Tibial artery (tissue), 4 donors: ENCODE results near the gene PKP3.
"Not testable (repeated sequence)": the region's sequence is repeated elsewhere in the genome, so short reads cannot be mapped to it uniquely, and the experiment has no call there.

ENCODE experiments used
- DNase-seq, 2 donors: peaks; one replicate each; pipeline ENCODE4 v3.0.0-alpha.2; 2019
- H3K27ac ChIP-seq, 2 donors: fragments of 200-600 bp; sonication (generic) in 1 of 2; 1 replicate in 1 of 2; 2 replicates in 1 of 2; pipeline ENCODE4 v1.5.1; 2018 to 2019; ENCODE audit warnings: mild to moderate bottlenecking in 1 of 2
- H3K27me3 ChIP-seq, 2 donors: fragments of 200-600 bp; sonication (generic) in 1 of 2; one replicate each; pipeline versions ENCODE4 v1.5.1 to v1.6.0; 2016 to 2019
- H3K36me3 ChIP-seq, 3 donors: fragments of 200-600 bp; sonication (generic) in 2 of 3; one replicate each; pipeline ENCODE4 v1.5.1; 2016 to 2019; ENCODE audit warnings: mild to moderate bottlenecking in 2 of 3
- H3K4me1 ChIP-seq, 4 donors: fragments of 200-600 bp; sonication (generic) in 2 of 4; 1 replicate in 3 of 4; 2 replicates in 1 of 4; pipeline ENCODE4 v1.5.1; 2016 to 2019
- H3K4me3 ChIP-seq, 2 donors: fragments of 200-600 bp; sonication (generic) in 1 of 2; 1 replicate in 1 of 2; 2 replicates in 1 of 2; pipeline ENCODE4 v1.5.1; 2018 to 2019; ENCODE audit warnings: mild to moderate bottlenecking in 2 of 2
- H3K9me3 ChIP-seq, 3 donors: fragments of 200-600 bp; sonication (generic) in 1 of 3; one replicate each; pipeline ENCODE4 v1.5.1; 2016 to 2019
- intact Hi-C: fragments of 100-400 bp; cut with DNase I; formaldehyde crosslinking; loops from one replicate; pipeline ENCODE4 v1.15.0; 2023; ENCODE audit warnings: low total_unique reads
- TF ChIP-seq, protein P1 (sequence below), 2 experiments: fragments of 200-600 bp in 1 of 2; fragments of 450-650 bp in 1 of 2; IDR thresholded peaks; one replicate each; pipeline ENCODE4 v1.5.1; 2017 to 2019; ENCODE audit warnings: antibody characterized with exemption in 2 of 2, mild to moderate bottlenecking in 1 of 2, moderate library complexity in 1 of 2

PKP3 gene

DNA sequence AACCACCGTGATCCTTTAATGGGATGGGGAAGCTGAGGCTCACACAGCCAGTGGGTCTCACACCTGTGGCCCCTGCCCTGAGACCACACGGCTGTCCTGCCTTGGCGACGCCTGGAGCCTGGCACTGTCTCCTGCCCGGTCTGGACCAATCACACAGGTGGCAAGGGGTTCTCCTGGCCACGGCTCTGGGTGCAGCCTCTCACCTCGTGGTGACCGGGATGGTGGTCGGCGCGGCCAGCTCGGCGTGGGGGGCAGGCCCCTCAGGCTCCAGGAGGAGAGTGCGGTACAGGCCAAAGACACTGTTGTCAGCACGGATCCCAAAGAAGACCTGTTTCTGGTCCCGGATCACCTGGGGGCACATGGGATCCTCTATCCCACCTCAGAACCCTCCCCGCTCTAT lies 39.1 kb downstream of the PKP3 start:
- intact Hi-C loops, result no loop called here

DNA sequence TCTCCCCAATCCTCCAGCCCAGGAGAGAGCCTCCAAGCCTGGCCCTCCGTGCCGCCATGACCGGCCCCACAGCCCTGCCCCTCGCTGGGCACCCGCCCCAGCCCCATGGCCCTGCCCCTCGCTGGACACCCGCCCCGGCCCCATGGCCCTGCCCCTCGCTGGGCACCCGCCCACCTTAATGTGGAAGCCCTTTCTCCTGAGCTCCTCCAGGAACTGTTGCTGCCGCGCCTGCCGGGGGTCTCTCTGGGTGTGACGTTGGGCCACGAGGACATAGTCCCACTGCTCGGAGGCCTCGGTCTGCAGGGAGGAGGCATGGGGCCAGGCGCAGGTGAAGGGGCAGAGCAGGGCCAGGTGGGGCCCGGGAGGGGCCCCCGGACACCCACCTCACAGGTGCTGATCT lies 39.6 kb downstream of the PKP3 start:
- no peak overlapping the region for H3K27ac ChIP-seq
- H3K9me3 ChIP-seq, result no peaks in the 10 kb centered on the region
- TF ChIP-seq, protein P1, sequence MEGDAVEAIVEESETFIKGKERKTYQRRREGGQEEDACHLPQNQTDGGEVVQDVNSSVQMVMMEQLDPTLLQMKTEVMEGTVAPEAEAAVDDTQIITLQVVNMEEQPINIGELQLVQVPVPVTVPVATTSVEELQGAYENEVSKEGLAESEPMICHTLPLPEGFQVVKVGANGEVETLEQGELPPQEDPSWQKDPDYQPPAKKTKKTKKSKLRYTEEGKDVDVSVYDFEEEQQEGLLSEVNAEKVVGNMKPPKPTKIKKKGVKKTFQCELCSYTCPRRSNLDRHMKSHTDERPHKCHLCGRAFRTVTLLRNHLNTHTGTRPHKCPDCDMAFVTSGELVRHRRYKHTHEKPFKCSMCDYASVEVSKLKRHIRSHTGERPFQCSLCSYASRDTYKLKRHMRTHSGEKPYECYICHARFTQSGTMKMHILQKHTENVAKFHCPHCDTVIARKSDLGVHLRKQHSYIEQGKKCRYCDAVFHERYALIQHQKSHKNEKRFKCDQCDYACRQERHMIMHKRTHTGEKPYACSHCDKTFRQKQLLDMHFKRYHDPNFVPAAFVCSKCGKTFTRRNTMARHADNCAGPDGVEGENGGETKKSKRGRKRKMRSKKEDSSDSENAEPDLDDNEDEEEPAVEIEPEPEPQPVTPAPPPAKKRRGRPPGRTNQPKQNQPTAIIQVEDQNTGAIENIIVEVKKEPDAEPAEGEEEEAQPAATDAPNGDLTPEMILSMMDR (IDR thresholded peaks at IDR 0.05), result no peak
- H3K4me3 ChIP-seq, result no peak overlapping the region
- no peaks in the 10 kb centered on the region for H3K36me3 ChIP-seq
- H3K27me3 ChIP-seq, result peaks cover 0 to 47% of the 10 kb centered on the region in 2 donors
- no peaks in the 10 kb centered on the region for H3K4me1 ChIP-seq
- intact Hi-C loops, result no loop called here
- DNase-seq, result no peak

More for the DNA sequence above, 39.1 kb downstream of the PKP3 start:
- peaks cover 0 to 42% of the 10 kb centered on the region in 2 donors for H3K27me3 ChIP-seq
- H3K36me3 ChIP-seq, result no peaks in the 10 kb centered on the region
- no peak for DNase-seq
- TF ChIP-seq, protein P1 (IDR thresholded peaks at IDR 0.05), result no peak
- H3K9me3 ChIP-seq, result no peaks in the 10 kb centered on the region
- H3K4me3 ChIP-seq, result no peak overlapping the region
- H3K4me1 ChIP-seq, result no peaks in the 10 kb centered on the region
- no peak overlapping the region for H3K27ac ChIP-seq

DNA sequence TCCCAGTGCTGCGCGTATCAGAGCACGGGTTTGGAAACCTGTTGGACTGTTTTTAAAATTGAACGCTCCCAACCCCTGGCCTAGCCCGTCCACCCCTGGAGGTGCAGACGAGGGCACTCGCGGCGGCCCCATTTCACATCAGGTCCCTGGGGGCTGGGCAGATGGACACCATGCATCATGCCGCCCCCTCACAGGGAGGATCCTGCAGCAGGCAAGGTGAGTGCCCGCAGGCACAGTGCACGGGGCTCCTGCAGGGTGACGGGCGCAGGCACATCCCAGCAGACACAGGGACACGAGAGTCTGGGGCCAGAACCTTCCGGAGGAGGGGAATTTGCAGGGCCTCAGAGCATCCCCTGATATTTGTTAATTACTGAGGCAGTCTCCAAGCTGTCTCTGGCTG lies 40.5 kb downstream of the PKP3 start:
- Histone ChIP-seq H3K27ac (no peak overlapping the region), H3K9me3 (no peaks in the 10 kb centered on the region), H3K4me3 (no peak overlapping the region), H3K36me3 (no peaks in the 10 kb centered on the region), H3K27me3 (peaks cover 0 to 55% of the 10 kb centered on the region in 2 donors), H3K4me1 (no peaks in the 10 kb centered on the region)
- TF ChIP-seq, protein P1 (IDR thresholded peaks at IDR 0.05), result no peak
- intact Hi-C loops, result no loop called here
- DNase-seq, result no peak

DNA sequence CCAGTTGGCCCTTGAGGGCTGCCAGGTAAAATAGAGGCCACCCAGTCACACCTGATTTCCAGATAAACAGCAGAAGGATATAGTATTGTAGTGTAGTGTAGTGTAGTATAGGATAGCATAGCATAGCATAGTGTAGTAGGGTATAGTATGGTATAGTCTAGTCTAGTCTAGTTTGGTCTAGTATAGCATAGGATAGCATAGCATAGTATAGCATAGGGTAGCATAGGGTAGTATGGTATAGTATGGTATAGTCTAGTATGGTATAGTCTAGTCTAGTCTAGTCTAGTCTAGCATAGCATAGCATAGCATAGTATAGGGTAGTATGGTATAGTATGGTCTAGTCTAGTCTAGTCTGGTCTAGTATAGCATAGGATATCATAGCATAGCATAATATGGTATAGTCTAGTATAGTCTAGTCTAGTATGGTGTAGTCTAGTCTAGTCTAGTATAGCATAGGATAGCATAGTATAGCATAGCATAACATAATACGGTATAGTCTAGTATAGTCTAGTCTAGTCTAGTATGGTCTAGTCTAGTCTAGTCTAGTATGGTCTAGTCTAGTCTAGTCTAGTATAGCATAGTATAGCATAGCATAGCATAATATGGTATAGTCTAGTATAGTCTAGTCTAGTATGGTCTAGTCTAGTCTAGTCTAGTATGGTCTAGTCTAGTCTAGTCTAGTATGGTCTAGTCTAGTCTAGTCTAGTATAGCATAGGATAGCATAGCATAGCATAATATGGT lies 41.2 kb downstream of the PKP3 start:
- H3K27ac ChIP-seq, intact Hi-C loops, H3K4me1 ChIP-seq, H3K4me3 ChIP-seq, H3K36me3 ChIP-seq, H3K9me3 ChIP-seq, DNase-seq: not testable (repeated sequence)
- H3K27me3 ChIP-seq, result peaks cover 0 to 62% of the 10 kb centered on the region in 2 donors

DNA sequence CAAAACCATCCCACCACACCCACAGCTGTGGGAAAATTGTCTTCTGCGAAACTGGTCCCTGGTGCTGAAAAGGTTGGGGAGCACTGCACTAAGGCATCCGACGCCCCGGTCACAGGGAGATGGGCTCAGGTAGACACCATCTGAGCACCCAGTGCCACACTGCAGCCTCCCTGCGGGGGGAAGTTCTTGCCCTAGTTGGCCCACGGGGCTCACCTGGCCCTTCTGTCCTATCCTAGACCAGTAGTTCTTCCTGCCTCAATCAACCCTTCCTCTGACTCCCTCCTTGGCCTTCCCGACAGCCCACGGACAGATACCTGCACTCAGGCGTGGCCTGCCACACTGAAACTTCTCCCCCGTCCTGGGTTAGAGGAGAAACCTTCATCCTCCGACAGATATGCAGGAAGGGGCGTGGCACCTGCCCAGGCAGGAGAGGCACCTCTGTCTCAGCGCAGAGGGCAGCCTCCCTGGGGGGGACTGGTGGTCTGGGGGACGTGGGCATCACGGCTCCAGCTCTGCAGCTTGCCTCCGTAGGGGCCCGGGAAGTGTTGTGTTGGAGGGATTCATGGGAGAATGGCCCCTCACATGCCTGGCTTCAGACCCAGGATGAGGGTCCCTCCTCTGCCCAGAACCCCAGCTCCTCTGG lies 43.3 kb downstream of the PKP3 start:
- Histone ChIP-seq H3K27me3 (peaks cover 0 to 75% of the 10 kb centered on the region in 2 donors), H3K4me3 (no peak overlapping the region), H3K27ac (no peak overlapping the region), H3K9me3 (no peaks in the 10 kb centered on the region), H3K36me3 (no peaks in the 10 kb centered on the region), H3K4me1 (peaks cover 0 to 10% (median 0%) of the 10 kb centered on the region in 4 donors)
- intact Hi-C loops, result no loop called here
- TF ChIP-seq, protein P1 (IDR thresholded peaks at IDR 0.05), result no peak
- no peak for DNase-seq

DNA sequence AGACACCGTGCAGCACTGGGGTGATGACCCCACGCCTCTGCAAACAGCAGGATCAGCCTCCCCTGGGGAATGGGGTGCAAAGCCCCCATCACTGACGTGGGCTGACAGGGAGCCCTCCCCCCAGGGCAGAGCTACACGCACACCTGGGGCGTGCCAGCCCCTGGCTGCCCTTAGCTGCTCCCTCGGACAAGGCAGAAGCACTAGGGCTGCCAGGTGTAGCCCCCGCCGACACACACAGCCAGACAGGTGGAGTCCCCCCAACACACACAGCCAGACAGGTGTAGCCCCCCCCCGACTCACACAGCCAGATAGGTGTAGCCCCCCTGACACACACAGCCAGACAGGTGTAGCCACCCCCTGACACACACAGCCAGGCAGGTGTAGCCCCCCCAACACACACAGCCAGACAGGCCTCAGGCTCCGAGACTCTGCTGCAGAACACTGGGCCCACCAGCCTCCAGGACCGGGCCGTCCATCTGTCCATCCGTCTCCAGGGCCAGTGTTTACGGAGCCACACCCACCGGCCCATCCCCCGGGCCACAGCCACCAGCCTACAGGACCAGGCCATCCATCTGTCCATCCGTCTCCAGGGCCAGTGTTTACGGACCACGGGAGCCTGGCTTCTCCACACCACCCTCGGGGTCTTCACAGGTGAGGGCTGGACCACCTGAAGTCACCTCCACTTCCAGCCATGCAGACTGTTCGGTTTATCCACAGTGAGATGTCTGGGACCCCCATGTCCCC lies 44.3 kb downstream of the PKP3 start:
- peaks cover 0 to 75% of the 10 kb centered on the region in 2 donors for H3K27me3 ChIP-seq
- intact Hi-C loops, result no loop called here
- H3K4me3 ChIP-seq, result no peak overlapping the region
- DNase-seq, result no peak
- H3K9me3 ChIP-seq, result no peaks in the 10 kb centered on the region
- peaks cover 0 to 10% (median 0%) of the 10 kb centered on the region in 4 donors for H3K4me1 ChIP-seq
- no peaks in the 10 kb centered on the region for H3K36me3 ChIP-seq
- TF ChIP-seq, protein P1 (IDR thresholded peaks at IDR 0.05), result no peak
- H3K27ac ChIP-seq, result no peak overlapping the region
